ELR (cell line): ENCODE measurements around the gene EFCAB12.

ENCODE experiments used
- DNase-seq: peaks from one replicate; pipeline ENCODE4 v3.0.0-alpha.2; 2015; ENCODE audit warnings: low read depth

EFCAB12 gene

DNA sequence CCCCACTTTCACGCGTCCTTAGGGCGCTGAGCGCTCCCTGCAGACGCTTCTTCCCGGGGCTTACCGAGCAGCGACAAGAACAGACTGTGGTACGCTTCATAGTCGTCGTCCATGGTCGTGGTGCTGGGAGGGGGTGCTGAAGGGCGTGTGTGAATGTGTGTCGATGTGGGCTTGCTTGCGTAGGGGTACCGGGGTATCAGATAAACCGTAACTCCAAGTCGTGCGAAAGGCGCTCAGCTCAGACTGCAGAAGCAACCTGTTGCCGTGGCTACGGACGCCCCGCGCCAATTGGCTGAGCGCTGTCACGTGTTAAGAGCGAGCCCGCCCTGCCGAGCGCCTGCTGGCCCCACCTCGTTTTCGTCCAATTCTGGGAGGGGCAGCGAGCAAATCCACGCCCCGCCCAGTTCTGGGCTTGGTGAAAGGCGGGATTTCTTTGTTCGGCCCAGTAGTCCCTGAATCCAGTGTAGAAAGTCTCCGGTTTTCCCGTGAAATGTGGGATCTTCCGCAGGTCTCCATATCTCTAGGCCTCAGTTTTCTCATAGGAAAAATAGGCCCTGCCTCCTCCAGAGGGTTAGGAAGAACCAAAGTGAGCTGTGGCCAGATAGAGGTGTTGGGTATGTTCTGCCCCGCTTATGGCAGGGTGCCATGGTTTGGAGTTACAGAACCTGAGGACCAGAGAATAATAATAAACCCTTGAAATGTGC lies at the start of gene EFCAB12:
Gene EFCAB12 (minus strand): TSS at position 261 of the 704 bp plus-strand sequence. CDS start 148 bp downstream, at position 113.
- DNase-seq: peak; percentile 93

DNA sequence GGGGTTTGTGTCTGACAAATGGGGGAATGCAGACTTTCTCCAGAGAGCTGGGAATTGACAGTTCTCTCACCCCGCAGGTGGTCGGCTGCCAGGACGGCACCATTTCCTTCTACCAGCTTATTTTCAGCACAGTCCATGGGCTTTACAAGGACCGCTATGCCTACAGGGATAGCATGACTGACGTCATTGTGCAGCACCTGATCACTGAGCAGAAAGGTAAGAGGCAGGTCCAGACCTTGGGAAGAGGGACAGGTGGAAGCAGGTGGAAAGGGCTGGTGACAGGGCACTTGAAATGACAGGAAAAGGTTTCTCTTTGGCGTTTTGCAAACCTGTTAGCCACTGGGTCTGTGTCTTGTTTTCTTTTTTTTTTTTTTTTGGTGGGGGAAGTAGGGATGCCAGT lies 48.1 kb upstream of the EFCAB12 start:
- DNase-seq: no peak

- DNase-seq: no peak
These were observed 47.4 kb upstream of the EFCAB12 start for GRCh38 chr3:129475863-129476262.

DNA sequence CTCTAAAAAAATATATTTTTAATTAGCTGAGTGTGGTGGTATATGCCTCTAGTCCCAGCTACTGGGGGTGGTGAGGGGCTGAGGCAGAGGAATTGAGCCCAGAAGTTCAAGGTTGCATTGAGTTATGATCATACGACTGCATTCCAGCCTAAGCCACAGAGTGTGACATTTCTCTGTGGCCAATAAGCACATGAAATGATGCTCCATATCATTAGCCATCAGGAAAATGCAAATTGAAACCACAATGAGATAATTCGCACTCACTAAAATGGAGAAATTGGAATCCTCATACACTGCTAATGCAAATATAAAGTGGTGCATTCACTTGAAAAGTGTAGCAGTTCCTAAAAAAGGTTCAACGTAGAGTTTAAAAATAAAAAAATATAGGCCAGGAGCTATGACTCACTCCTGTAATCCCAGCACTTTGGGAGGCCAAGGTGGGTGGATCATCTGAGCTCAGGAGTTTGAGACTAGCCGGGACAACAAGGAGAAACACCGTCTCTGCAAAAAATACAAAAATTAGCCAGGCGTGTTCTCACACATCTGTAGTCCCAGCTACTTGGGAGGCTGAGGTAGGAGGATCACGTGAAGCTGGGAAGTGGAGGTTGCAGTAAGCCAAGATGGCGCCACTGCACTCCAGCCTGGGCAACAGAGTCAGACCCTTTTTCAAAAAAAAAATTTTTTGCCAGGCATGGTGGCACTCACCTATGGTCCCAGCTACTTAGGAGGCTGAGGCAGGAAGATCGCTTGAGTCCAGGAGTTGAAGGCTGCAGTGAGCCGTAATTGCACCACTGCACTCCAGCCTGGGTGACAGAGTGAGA lies 46.8 kb upstream of the EFCAB12 start:
- peak; percentile 25 for DNase-seq

DNA sequence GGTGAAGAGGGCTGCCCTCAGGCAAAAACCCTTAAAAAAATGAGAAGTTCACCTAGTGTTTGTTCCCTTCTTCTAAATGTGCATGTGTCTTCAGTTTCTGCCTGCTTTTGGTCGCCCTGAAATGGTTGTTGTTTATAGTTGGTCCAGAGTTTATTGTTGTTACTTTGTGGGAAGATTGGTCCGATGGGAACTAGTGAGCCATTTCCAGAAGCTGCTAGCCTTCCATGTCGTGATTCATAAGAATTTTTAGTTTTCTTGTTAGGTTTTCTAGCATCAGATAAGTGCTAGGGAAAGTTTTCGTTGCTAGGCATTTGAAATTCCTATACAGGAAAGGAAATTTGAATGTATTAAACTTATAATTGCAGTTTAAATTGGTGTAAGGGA lies 45.3 kb upstream of the EFCAB12 start:
- no peak for DNase-seq

DNA sequence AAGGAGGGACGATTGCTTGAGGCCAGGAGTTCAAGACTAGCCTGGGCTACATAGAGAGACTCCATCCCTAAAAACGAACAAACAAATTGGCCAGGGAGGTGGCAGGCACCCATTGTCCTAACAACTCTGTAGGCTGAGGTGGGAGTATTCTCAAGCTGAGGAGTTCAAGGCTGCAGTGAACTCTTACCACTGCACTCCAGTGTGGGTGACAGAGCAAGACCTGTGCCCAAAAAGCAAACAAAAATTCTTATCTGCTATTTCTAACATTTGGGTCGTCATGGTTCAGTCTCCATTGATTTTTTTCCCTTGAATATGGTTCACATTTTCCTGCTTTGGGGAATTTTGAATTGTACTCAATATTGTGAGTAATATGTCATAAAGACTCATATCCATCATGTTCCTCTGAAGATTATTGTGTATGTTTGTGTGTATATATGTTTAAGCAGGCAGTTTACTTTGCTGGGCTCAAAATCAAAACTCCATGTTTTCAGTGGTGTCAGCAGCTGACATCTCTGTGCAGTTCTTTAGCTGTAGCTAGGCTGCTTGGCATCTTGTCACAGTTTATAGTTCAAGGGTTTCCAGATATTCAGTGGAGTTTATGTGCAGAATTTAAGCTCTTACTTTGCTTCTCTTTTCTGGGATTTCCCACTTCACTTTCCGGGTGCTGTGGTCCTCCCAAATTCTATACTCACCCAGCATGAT lies 44.8 kb upstream of the EFCAB12 start:
- no peak for DNase-seq

DNA sequence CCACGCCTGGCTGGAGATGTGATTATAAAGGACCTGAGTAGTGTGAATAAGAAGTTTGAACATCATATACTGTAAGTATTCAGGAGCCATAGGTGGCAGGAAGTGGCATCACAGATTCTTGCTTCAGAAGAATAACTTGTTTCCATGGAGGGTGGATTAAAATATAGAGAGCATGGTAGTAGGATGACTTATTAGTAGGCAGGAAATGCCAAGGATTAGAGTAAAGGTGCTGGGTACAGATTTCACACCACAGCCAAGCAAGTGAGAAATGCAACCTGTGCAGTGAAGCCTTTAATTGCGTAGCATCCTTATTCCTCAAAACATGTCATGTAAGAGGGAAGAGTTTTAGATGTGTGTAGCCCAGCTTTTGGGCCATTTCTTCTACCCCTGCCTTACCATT lies 42.4 kb upstream of the EFCAB12 start:
- DNase-seq: peak; percentile 12

DNA sequence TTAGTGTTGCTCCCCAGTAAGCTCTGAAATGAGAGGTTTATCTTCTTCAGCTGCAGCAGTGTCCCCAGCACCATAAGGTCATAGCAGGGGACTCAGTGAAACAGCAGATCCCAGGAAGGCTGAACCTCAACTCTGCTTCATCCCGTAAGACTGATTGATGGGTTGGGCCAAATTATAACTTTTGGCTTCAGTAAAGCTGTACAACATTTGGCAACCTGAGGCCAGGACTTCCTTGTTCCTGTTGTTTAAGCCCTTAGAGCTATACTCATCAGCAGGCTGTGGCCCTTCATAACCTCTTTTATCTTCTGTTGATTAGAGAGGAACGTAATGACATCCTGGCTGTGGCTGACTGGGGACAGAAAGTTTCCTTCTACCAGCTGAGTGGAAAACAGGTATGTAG lies 40.6 kb upstream of the EFCAB12 start:
- DNase-seq: no peak

DNA sequence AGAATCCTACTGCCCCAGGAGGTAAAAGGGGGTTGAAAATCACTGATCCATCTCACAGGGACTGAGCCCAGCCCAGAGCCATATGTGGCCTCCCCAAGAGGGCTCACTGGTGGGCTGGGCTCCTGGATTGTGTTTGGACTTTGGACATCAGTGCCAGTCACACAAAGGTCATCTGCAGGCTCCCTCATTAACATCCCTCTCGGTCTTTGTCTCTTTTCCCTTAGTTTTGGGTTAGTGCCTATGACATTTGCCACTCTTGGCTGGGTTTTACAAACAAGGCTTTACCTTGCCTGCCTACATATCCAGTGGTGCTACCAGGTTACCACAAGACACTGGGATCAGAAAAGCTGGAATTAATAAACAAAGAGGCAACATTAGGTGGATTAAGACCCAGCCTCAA lies 39.5 kb upstream of the EFCAB12 start:
- DNase-seq: no peak

GRCh38 chr3:129463716-129464115 lies 35.3 kb upstream of the EFCAB12 start:
- DNase-seq: no peak

GRCh38 chr3:129463094-129463493 lies 34.7 kb upstream of the EFCAB12 start:
- no peak for DNase-seq

- DNase-seq: no peak
These were observed 34.0 kb upstream of the EFCAB12 start for GRCh38 chr3:129462361-129462968.

- DNase-seq: peak; percentile 77
These were observed 33.2 kb upstream of the EFCAB12 start for GRCh38 chr3:129461461-129462146.

GRCh38 chr3:129461022-129461421 lies 32.6 kb upstream of the EFCAB12 start:
- peak; percentile 93 for DNase-seq

- peak; percentile 12 for DNase-seq
These were observed 32.1 kb upstream of the EFCAB12 start for GRCh38 chr3:129460572-129460971.

DNA sequence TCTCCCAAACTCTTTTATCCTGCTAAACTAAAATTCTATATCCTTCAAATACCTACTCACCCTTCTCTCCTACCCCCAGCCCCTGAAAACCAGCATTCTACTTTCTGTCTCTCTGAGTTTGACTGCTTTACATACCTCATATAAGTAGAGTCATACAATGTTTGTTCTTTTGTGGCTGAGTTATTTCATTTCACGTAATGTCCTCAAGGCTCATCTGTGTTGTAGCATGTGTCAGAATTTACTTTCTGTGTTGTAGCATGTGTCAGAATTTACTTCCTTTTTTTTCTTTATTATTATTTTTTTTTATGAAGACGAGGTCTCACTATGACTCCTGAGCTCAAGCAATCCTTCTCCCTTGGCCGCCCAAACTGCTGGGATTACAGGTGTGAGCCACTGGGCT lies 31.7 kb upstream of the EFCAB12 start:
- no peak for DNase-seq

DNA sequence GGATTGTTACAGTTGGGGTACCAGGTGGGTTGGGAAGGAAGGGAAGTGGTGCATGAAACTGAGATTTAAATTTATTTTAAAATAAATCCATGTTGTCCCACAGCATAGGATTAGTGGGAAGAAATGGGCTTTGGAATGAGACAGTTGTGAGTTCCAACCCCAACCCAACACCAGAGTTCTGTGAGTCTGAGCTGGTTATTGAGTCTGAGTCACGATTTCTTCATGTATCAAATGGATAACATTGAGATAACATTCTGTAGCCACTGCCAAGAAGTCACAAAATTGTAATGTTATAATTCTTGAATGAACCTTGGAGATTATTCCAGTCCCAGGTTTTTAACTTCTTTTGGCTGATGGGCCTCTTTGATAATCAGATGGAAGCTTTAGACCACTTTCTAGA lies 25.3 kb upstream of the EFCAB12 start:
- no peak for DNase-seq

- DNase-seq: no peak
These were observed 21.1 kb upstream of the EFCAB12 start for GRCh38 chr3:129449279-129450115.

GRCh38 chr3:129448186-129448895 lies 19.9 kb upstream of the EFCAB12 start:
- no peak for DNase-seq

DNA sequence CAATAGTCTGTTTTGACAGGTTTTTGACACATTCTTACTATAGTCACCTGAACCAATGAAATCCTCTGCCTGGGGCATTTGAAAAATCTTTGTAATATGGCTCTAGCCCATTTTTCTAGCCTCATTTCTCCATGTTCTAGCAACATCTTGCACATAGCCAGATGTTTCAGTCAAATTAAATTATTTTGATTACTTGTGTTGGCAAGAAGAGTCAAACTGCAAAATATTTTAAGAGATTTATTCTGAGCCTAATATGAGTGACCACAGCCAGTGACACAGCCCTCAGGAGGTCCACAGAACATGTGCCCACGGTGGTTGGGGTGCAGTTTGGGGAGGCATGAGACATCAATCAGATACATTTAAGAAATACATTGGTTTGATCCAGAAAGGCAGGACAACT lies 18.5 kb upstream of the EFCAB12 start:
- no peak for DNase-seq
